K562 (cell line): Measurements from ENCODE around the gene ARHGAP24. TPM values are rescaled to one million over a fixed set of nuclear protein-coding genes. Genes with fewer than 3 reads are reported as not detected.

Source experiments
- ATAC-seq: fragments of 200-7000 bp; cut with Tn5 transposase; 3 replicates; pipeline ENCODE4 v1.9.1; 2020; ENCODE audit warnings: moderate library complexity
- BruUV-seq: library from RNA; stranded (reverse); fragments of 400-500 nt; replicated peaks from 2 replicates; lab custom pipeline; 2021; lab: Mats Ljungman, UMichigan
- CTCF ChIA-PET: fragments of 300-600 bp; formaldehyde crosslinking; extraction: SDS; loops from one replicate; lab custom pipeline; 2021; ENCODE audit warnings: low intra/inter-chr PET ratio; lab: Yijun Ruan, JAX
- POLR2A ChIA-PET: fragments of 300-600, 350-650 bp; sonication (Branson Sonifier 250); formaldehyde crosslinking; extraction: SDS; loops from one replicate; lab custom pipeline; 2021; ENCODE audit warnings: antibody characterized with exemption, inconsistent platforms; lab: Yijun Ruan, JAX
- DNase-seq, 4 experiments: peaks; one replicate each; pipeline versions ENCODE4 v3.0.0 to v3.0.0-alpha.2; 2011 to 2018; ENCODE audit warnings: low spot score in 3 of 4, mixed read lengths in 3 of 4; ENCODE audit errors: extremely low read depth in 1 of 4
- FAIRE-seq: peaks from 2 replicates; lab custom pipeline; 2011; peaks lifted over from hg19 to GRCh38; lab: Jason Lieb, UNC
- H2AFZ ChIP-seq: 2 replicates; pipeline ENCODE4 v1.6.0; 2011; ENCODE audit warnings: low read depth, low read length, control low read depth, inconsistent platforms
- H3K27ac ChIP-seq: fragments of 200-600 bp; 3 replicates; pipeline ENCODE4 v1.8.0; 2011; ENCODE audit warnings: low read depth, mild to moderate bottlenecking, control low read depth, inconsistent platforms, low read length, moderate library complexity, mixed read lengths; ENCODE audit errors: extremely low read depth
- H3K27me3 ChIP-seq, 2 experiments: fragments of 300-600 bp in 1 of 2; 2 replicates in 1 of 2; 3 replicates in 1 of 2; pipeline versions ENCODE4 v1.6.0 to v1.8.0; 2011; ENCODE audit warnings: inconsistent platforms in 2 of 2, low read length in 2 of 2, mild to moderate bottlenecking in 1 of 2, mixed read lengths in 1 of 2, moderate library complexity in 1 of 2; ENCODE audit not compliant: control insufficient read depth in 2 of 2, insufficient read depth in 2 of 2
- H3K36me3 ChIP-seq: fragments of 300-600 bp; 3 replicates; pipeline ENCODE4 v1.8.0; 2011; ENCODE audit warnings: mild to moderate bottlenecking, low read length, inconsistent platforms; ENCODE audit not compliant: control insufficient read depth, insufficient read depth
- H3K4me1 ChIP-seq, 2 experiments: fragments of 200-600 bp in 1 of 2; replicated peaks in 1 of 2; 2 replicates in 1 of 2; 3 replicates in 1 of 2; pipeline versions ENCODE4 v1.5.1 to v1.8.0; 2011; ENCODE audit warnings: inconsistent platforms in 2 of 2, low read length in 2 of 2, mild to moderate bottlenecking in 1 of 2, mixed read lengths in 1 of 2, moderate library complexity in 1 of 2; ENCODE audit not compliant: control insufficient read depth in 2 of 2, insufficient read depth in 2 of 2
- H3K4me2 ChIP-seq: 2 replicates; pipeline ENCODE4 v1.6.1; 2011; ENCODE audit warnings: low read length, control low read depth, inconsistent platforms, mixed read lengths; ENCODE audit not compliant: insufficient read depth
- H3K4me3 ChIP-seq: fragments of 200-600 bp; sonication (generic), shearing (Covaris generic); 2 replicates; pipeline ENCODE4 v1.5.1; 2016; ENCODE audit warnings: control low read depth, inconsistent platforms
- H3K79me2 ChIP-seq: fragments of 200-600 bp; 3 replicates; pipeline ENCODE4 v1.8.0; 2011; ENCODE audit warnings: low read length, inconsistent platforms; ENCODE audit not compliant: control insufficient read depth, insufficient read depth
- H3K9ac ChIP-seq, 2 experiments: 2 replicates each; pipeline versions ENCODE4 v1.6.0 to v1.6.1; 2011; ENCODE audit warnings: low read depth in 2 of 2, low read length in 2 of 2, control low read depth in 1 of 2, inconsistent platforms in 1 of 2, mild to moderate bottlenecking in 1 of 2, mixed read lengths in 1 of 2; ENCODE audit not compliant: insufficient read depth in 1 of 2
- H3K9me1 ChIP-seq: one replicate; pipeline ENCODE4 v1.6.0; 2011; ENCODE audit warnings: inconsistent platforms, mild to moderate bottlenecking, low read length, moderate library complexity; ENCODE audit not compliant: control insufficient read depth, insufficient read depth
- H3K9me3 ChIP-seq: replicated peaks from 2 replicates; pipeline ENCODE4 v1.5.1; 2011; ENCODE audit warnings: low read depth, low read length, inconsistent platforms; ENCODE audit not compliant: control insufficient read depth, insufficient read depth
- H4K20me1 ChIP-seq: replicated peaks from 2 replicates; pipeline ENCODE4 v1.6.1; 2011; ENCODE audit warnings: low read length, inconsistent platforms, mixed read lengths; ENCODE audit not compliant: control insufficient read depth, insufficient read depth
- CHCHD3 ChIP-seq: fragments of 250-450 bp; sonication (Bioruptor Pico); IDR thresholded peaks from 2 replicates; pipeline ENCODE4 v2.1.2; 2022; ENCODE audit warnings: mild to moderate bottlenecking
- COPS2 ChIP-seq: fragments of 450-650 bp; conservative IDR thresholded peaks from 2 replicates; pipeline ENCODE4 v1.6.1; 2016; ENCODE audit warnings: mild to moderate bottlenecking, moderate library complexity
- POLR2G ChIP-seq: fragments of 200-400 bp; formaldehyde crosslinking; IDR thresholded peaks from 2 replicates; pipeline ENCODE4 v1.6.1; 2017; ENCODE audit warnings: low read depth, mild to moderate bottlenecking, antibody characterized with exemption, low read length, moderate library complexity
- TRIM24 ChIP-seq, 2 experiments: fragments of 450-650 bp; IDR thresholded peaks; 2 replicates each; pipeline ENCODE4 v1.6.1; 2016
- ZNF445 ChIP-seq: fragments of 250-450 bp; sonication (Bioruptor Pico); IDR thresholded peaks from 2 replicates; pipeline ENCODE4 v1.4.0; 2020; ENCODE audit warnings: low read depth, mild to moderate bottlenecking, moderate library complexity
- WGBS: fragments of 100-300 bp; shearing (Covaris generic); methylation state at CpG from one replicate; pipeline ENCODE4 v1.1.6; 2016; ENCODE audit warnings: low coverage, mixed read lengths; ENCODE audit not compliant: insufficient coverage; ENCODE audit errors: missing lambda C conversion rate; 5-methylcytosine and 5-hydroxymethylcytosine counted together
- in situ Hi-C: fragments of 300-500 bp; cut with MboI; formaldehyde crosslinking; loops from 4 replicates; pipeline ENCODE4 v1.15.0; 2018; ENCODE audit warnings: inconsistent platforms, mixed read lengths
- intact Hi-C: fragments of 100-400 bp; cut with micrococcal nuclease; formaldehyde crosslinking; loops from 2 replicates; pipeline ENCODE4 v1.14.2; 2022
- polyA plus RNA-seq, 8 experiments: library from polyadenylated mRNA; depleted of rRNA in 4 of 8; stranded (reverse) in 5 of 8; unstranded in 3 of 8; fragments of >200 nt; fragmentation: Nextera tagmentation in 2 of 8; fragmentation: Illumina TruSeq in 1 of 8; extraction: Ambion mirVana in 2 of 8; extraction: Trizol in 1 of 8; gene quantifications; 2 replicates each; pipeline versions ENCODE4 v1.2.1 to v1.2.3, GENCODE V29; 2011 to 2014; ENCODE audit warnings: inconsistent platforms in 1 of 8, missing spikeins in 1 of 8
- total RNA-seq, 7 experiments: library from RNA; depleted of rRNA in 6 of 7; stranded (reverse); fragments of >200 nt in 6 of 7; fragmentation: Illumina TruSeq in 2 of 7; extraction: Trizol in 2 of 7; gene quantifications; 2 replicates each; pipeline versions ENCODE4 v1.2.1 to v1.2.3, GENCODE V29; 2011 to 2021; ENCODE audit warnings: low replicate concordance in 1 of 7
- TF ChIP-seq, protein P1 (sequence below): fragments of 250-450 bp; sonication (Bioruptor Pico); IDR thresholded peaks from 2 replicates; pipeline ENCODE4 v1.4.0; 2020

ARHGAP24 gene
- total and polyA plus RNA-seq, 9 of the 15 experiments (the other 6 are each of a cell fraction or from before 2014, with no cell fraction given) = 8.0 to 22.6 (median 14.0) TPM

DNA sequence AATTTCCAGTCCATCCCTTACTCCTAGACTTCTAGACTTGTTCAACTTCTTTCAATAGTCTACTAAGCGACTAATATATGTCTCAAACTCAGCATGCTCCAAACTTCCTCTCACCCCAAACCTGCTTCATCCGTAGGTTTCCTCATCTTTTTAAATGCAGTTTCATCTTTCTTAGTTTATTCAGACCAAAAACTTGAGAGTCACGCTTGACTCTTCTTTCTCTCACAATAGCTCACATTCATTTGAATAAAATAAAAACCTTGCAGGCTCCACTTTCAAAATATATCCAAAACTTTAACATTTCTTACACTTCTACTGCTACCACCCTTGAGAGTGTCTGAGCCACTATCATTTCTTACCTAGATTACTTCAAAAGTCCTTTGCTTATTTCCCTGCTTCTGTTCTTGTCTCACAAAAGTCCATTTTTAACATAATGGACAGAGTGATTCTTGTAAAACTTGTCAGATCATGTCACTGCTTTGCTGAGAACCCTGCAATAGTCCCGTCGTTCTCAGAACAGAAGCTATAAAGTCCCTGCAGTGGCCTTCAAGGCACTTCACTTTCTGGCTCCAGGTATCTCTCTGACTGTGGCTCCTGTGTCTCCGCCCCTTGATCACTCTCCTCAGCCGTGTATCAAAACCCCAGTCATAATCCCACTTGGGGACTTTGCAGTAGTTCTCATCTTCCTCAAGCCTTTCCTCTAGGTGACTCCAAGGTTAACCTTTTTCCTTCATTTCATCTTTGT, 167.6 kb downstream of the ARHGAP24 start:
- no peak overlapping the region for H2AFZ ChIP-seq
- TF ChIP-seq POLR2G = no peak
- no peak for TF ChIP-seq ZNF445 (CRISPR knock-in tag)
- no peak for TF ChIP-seq CHCHD3 (CRISPR knock-in tag)
- no peak for TF ChIP-seq COPS2
- TF ChIP-seq TRIM24 (IDR thresholded peaks at IDR 0.05) = no peak
- TF ChIP-seq, protein P1, sequence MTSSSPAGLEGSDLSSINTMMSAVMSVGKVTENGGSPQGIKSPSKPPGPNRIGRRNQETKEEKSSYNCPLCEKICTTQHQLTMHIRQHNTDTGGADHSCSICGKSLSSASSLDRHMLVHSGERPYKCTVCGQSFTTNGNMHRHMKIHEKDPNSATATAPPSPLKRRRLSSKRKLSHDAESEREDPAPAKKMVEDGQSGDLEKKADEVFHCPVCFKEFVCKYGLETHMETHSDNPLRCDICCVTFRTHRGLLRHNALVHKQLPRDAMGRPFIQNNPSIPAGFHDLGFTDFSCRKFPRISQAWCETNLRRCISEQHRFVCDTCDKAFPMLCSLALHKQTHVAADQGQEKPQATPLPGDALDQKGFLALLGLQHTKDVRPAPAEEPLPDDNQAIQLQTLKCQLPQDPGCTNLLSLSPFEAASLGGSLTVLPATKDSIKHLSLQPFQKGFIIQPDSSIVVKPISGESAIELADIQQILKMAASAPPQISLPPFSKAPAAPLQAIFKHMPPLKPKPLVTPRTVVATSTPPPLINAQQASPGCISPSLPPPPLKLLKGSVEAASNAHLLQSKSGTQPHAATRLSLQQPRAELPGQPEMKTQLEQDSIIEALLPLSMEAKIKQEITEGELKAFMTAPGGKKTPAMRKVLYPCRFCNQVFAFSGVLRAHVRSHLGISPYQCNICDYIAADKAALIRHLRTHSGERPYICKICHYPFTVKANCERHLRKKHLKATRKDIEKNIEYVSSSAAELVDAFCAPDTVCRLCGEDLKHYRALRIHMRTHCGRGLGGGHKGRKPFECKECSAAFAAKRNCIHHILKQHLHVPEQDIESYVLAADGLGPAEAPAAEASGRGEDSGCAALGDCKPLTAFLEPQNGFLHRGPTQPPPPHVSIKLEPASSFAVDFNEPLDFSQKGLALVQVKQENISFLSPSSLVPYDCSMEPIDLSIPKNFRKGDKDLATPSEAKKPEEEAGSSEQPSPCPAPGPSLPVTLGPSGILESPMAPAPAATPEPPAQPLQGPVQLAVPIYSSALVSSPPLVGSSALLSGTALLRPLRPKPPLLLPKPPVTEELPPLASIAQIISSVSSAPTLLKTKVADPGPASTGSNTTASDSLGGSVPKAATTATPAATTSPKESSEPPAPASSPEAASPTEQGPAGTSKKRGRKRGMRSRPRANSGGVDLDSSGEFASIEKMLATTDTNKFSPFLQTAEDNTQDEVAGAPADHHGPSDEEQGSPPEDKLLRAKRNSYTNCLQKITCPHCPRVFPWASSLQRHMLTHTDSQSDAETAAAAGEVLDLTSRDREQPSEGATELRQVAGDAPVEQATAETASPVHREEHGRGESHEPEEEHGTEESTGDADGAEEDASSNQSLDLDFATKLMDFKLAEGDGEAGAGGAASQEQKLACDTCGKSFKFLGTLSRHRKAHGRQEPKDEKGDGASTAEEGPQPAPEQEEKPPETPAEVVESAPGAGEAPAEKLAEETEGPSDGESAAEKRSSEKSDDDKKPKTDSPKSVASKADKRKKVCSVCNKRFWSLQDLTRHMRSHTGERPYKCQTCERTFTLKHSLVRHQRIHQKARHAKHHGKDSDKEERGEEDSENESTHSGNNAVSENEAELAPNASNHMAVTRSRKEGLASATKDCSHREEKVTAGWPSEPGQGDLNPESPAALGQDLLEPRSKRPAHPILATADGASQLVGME (CRISPR knock-in tag) = no peak

More for the DNA sequence above, 167.6 kb downstream of the ARHGAP24 start:
- H3K4me2 ChIP-seq = no peak overlapping the region
- intact Hi-C loops (no loop called here), in situ Hi-C loops (no loop called here)
- peaks cover 4% of the 10 kb centered on the region; the same call in 2 of the 3 replicates for H3K79me2 ChIP-seq
- ATAC-seq (peak; percentile 53), FAIRE-seq (no peak), DNase-seq (no peak)
- no peak overlapping the region for H3K27ac ChIP-seq
- WGBS = 54% methylated on average over 7 of the region's 7 CpGs
- H3K27me3 ChIP-seq = no peaks in the 10 kb centered on the region
- peaks cover 0 to 3% of the 10 kb centered on the region in 2 experiments; a peak in 3 of 5 replicates for H3K4me1 ChIP-seq
- BruUV-seq = no TSS peak
- POLR2A ChIA-PET = no interaction called here
- H3K9me3 ChIP-seq = no peaks in the 10 kb centered on the region
- H3K4me3 ChIP-seq = no peak overlapping the region
- CTCF ChIA-PET = no interaction called here
- H3K9me1 ChIP-seq = no peaks in the 10 kb centered on the region
- no peaks in the 10 kb centered on the region for H4K20me1 ChIP-seq
- no peaks in the 10 kb centered on the region for H3K36me3 ChIP-seq
- no peak overlapping the region for H3K9ac ChIP-seq
